H4 (cell line): Measurements from ENCODE around the gene TRMT13. TPM values are rescaled to one million over a fixed set of nuclear protein-coding genes. Genes with fewer than 3 reads are reported as not detected.
A peak's percentile ranks its signal among the peaks of the same experiment; 100 is the strongest.
"Not testable (repeated sequence)": the region's sequence is repeated elsewhere in the genome, so short reads cannot be mapped to it uniquely, and the experiment has no call there.

ENCODE experiments used
- DNase-seq: peaks from one replicate; pipeline ENCODE4 v3.0.0-alpha.2; 2015; ENCODE audit warnings: low spot score
- total RNA-seq: library from RNA; depleted of rRNA; stranded (reverse); fragments of >200 nt; shearing (Covaris generic); gene quantifications from 2 replicates; pipeline ENCODE4 v1.2.3, GENCODE V29; 2014; rRNA removed

Gene TRMT13
- total RNA-seq, 1 experiment from 2014 or later, result 7.6 TPM

GRCh38 chr1:100164216-100164615 lies 31.3 kb downstream of the TRMT13 start:
- no peak for DNase-seq

GRCh38 chr1:100164702-100165101 lies 31.7 kb downstream of the TRMT13 start:
- DNase-seq, result no peak

- DNase-seq, result no peak
Observed at GRCh38 chr1:100168051-100168450, 35.1 kb downstream of the TRMT13 start.

- DNase-seq, result no peak
Observed at GRCh38 chr1:100177295-100178041, 44.5 kb downstream of the TRMT13 start.

GRCh38 chr1:100178091-100178490 lies 45.1 kb downstream of the TRMT13 start, which contains the start of gene LRRC39:
TSS of gene LRRC39 (minus strand) at chr1:100178256. CDS start at chr1:100168516, 9,740 bp downstream.
- DNase-seq, result no peak

GRCh38 chr1:100183370-100183769 lies 50.4 kb downstream of the TRMT13 start:
- no peak for DNase-seq

- DNase-seq, result no peak
Observed at GRCh38 chr1:100184536-100184935, 51.6 kb downstream of the TRMT13 start.

- DNase-seq, result peak; percentile 29
Observed at GRCh38 chr1:100187912-100188311, 54.9 kb downstream of the TRMT13 start.

- DNase-seq, result peak; percentile 89
Observed at GRCh38 chr1:100188617-100189016, 55.7 kb downstream of the TRMT13 start.

GRCh38 chr1:100198596-100198995 lies 65.6 kb downstream of the TRMT13 start:
- no peak for DNase-seq

GRCh38 chr1:100200060-100200459 lies 67.1 kb downstream of the TRMT13 start:
- DNase-seq, result not testable (repeated sequence)

Other genes with a start within 250 kb of the TRMT13 start
- gene SLC35A3, start 163.2 kb upstream of the TRMT13 start, total RNA-seq, result 15.1 and 28.5 TPM in 2 replicates
- 8.1 and 9.4 TPM in 2 replicates for gene SASS6, start 233 bp upstream of the TRMT13 start, total RNA-seq
- 0.06 TPM in 1 of 2 replicates, not detected in the other for gene LRRC39, start 45.1 kb downstream of the TRMT13 start, total RNA-seq
- 4.7 and 7.8 TPM in 2 replicates for gene DBT, start 116.7 kb downstream of the TRMT13 start, total RNA-seq
- gene RTCA, start 133.1 kb downstream of the TRMT13 start, total RNA-seq, result 31.3 and 31.4 TPM in 2 replicates
- gene CDC14A, start 219.3 kb downstream of the TRMT13 start, total RNA-seq, result 2.3 and 8.3 TPM in 2 replicates